NCI-H1694 (cell line): ENCODE data around the gene LIN7C.
A peak's percentile ranks its signal among the peaks of the same experiment; 100 is the strongest.
"Not testable (repeated sequence)": the region's sequence is repeated elsewhere in the genome, so short reads cannot be mapped to it uniquely, and the experiment has no call there.

Experiments
- DNase-seq: peaks from one replicate; lab custom pipeline; 2025; lab: John Stamatoyannopoulos, UW

LIN7C gene

GRCh38 chr11:27506200-27507182, at the start of gene LIN7C:
Gene LIN7C, minus strand, starts transcription at chr11:27506769. Its CDS starts 17 bp downstream, at chr11:27506752.
- peak; percentile 85 for DNase-seq

DNA sequence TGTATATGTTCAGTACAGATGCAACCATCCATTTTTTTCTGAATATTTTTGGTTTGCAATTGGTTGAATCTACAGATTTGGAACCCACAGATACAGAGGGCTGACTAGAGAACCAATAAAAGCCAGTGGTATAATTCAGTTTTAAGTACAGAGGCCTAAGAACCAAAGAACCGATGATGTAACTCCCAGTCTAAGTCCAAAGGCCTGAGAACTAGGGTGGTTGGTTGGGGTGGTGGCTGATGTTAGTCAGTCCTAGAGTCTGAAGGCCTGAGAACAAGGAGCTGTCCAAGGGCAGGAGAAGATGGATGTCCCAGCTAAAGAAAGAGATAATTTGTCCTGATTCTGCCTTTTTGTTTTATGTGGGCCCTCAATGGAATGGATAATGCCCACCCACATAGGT, 48.7 kb upstream of the LIN7C start:
- DNase-seq = no peak

DNA sequence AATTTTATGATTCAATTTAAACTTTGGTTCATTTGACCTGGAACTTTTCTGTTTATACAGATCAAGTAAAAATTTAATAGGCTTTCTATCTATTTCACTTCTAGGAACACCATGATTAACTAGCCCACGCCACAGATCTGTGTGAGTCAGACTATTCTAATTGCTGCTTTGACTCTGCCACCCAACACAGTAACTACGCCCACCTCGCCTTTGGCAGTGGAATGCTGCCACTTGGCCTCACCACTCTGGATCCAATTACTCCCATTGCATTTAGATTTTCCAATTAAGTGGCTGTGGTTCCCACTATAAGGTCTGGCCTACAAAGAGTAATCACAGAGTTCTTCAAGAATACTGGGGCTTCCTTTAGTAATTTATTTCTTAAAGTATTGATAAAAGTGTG, 46.6 kb upstream of the LIN7C start:
- DNase-seq = no peak

- no peak for DNase-seq
These were observed 45.8 kb upstream of the LIN7C start for GRCh38 chr11:27552341-27552740.

GRCh38 chr11:27551127-27551526, 44.6 kb upstream of the LIN7C start:
- no peak for DNase-seq

DNA sequence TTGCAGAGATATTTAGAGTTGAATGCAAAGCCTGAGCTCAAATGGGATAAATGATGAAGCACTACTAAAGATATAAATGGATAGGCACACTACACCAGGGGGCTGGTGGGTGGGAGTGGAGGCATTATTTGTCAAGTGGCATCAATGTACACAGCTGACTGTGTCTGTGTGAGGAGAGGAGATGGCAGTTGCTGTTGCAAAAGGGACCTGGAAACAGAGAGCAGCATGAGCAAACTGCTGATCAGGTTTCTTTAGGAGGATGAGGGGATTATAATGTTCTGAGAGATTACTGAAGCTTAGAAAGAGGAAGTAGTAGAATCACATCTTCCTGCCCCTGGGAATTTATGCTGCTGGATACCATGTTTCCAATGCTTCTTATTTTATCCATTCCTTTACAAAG, 39.4 kb upstream of the LIN7C start:
- no peak for DNase-seq

DNA sequence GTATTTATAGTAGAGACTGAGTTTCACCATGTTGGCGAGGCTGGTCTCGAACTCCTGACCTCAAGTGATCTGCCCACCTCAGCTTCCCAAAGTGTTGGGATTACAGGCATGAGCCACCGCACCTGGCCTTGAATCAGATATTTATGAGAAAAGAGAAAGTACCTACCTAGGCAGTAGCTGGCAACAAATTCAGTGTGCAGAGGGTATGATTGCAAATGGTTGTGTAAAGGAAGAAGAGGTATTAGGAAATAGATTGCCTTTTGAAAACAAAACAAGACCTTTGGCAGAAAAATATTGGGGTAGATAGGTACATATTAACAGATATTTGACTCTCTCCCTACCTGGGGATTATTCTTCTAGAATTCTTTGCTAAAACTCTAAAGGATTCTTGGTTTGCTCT, 38.5 kb upstream of the LIN7C start:
- DNase-seq = no peak

DNA sequence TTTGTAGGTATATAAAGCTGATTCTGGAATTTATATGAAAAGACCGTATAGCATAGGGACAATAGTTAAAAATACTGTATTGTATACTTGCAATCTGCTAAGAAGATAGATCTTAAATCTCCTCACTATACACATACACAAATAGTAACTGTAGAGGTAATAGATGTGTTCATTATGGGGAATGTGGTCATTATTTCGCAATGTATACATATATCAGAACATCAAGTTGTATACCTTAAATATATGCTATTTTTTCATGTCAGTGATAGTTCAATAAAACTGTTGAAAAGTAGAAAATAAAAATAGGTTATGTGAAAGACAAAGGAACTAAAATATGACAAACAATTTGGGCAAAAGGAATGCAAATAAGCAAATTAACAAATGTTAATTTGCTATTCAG, 35.2 kb upstream of the LIN7C start:
- DNase-seq = no peak

GRCh38 chr11:27540051-27540450, 33.5 kb upstream of the LIN7C start:
- DNase-seq = no peak

DNA sequence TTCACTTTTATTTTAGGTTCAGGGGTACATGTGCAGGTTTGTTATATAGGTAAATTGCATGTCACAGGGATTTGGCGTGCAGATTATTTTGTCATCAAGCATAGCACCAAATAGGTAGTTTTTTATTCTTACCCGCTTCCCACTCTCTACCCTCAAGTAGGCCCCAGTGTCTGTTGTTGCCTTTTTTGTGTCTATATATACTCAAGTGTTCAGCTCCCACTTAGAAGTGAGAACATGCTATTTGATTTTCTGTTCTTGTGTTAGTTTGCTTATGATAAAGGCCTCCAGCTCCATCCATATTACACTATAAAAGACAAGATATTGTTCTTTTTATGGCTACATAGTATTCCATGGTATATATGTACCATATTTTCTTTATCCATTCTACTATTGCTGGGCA, 28.5 kb upstream of the LIN7C start:
- no peak for DNase-seq

- no peak for DNase-seq
These were observed 26.2 kb upstream of the LIN7C start for GRCh38 chr11:27532652-27533325.

- no peak for DNase-seq
These were observed 22.1 kb upstream of the LIN7C start for GRCh38 chr11:27528712-27529111.

DNA sequence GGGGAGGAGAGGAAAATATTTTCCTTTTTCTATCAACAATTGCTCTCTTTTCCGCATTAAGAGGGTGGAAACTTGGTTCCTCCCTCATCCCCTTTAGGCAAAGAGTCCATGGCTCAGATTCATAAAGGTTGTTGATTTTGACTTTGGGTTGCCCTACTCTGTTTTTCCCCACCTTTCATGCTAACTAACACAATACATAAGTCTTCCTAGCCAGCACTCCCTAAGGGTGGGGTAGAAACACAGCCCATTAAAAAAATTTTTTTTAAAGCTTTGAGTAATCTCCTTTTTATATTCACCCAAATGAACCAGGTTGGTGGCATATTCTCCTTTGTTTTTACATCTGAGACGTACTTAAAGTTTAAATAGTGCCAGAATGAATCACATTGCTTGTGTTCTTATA, 20.0 kb upstream of the LIN7C start:
- no peak for DNase-seq

- DNase-seq = no peak
These were observed 19.4 kb upstream of the LIN7C start for GRCh38 chr11:27525824-27526516.

GRCh38 chr11:27524155-27524554, 17.6 kb upstream of the LIN7C start:
- no peak for DNase-seq

DNA sequence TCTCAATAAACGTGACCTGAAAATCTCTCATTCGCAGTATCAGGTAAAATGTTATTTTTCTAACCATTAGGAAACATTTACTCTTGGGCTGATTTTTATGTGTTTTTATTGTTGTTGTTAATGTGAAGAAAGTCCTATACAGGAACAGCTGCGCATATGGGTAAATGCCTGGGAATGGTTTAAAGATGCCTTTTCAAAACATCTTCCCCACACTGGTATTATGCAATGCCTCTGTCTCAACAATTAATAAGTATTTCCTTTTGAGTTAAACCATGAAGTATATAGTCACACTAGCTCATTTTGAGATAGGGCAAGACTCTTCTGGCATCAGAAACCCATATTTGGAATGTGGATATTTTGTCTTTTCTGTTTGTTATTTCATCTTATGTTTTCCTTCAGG, 13.7 kb upstream of the LIN7C start:
- no peak for DNase-seq

DNA sequence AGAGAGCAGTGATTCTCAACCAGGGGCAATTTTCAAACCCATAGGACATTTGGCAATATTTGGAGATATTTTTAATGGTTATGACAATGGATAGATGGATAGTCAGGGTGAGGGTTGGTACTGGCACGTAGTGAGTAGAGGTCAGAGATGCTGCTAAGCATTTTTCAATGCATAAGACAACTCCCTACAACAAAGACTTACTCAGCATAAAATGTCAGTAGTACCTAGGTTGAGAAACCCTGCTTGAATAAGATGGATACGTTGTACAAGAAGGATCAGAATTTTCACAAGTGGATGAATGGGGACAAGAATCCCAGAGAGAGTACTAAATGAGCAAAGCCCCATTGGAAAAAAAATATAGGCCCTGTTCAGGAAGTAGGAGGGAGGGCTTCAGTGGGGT, 11.9 kb upstream of the LIN7C start:
- no peak for DNase-seq

DNA sequence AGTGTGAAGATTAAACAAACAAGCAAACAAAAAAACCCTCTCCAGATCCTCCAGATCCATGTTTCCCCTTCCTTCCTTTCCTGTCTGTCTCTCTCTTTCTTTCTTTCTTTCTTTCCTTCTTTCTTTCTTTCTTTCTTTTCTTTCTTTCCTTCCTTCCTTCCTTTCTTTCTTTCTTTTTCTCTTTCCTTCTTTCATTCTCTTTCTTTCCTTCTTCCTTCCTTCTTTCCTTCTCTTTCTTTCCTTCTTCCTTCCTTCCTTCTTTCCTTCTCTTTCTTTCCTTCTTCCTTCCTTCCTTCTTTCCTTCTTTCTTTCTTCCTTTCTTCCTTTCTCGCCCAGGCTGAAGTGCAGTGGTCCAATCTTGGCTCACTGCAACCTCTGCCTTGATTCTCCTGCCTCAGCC, 10.9 kb upstream of the LIN7C start:
- DNase-seq = not testable (repeated sequence)

DNA sequence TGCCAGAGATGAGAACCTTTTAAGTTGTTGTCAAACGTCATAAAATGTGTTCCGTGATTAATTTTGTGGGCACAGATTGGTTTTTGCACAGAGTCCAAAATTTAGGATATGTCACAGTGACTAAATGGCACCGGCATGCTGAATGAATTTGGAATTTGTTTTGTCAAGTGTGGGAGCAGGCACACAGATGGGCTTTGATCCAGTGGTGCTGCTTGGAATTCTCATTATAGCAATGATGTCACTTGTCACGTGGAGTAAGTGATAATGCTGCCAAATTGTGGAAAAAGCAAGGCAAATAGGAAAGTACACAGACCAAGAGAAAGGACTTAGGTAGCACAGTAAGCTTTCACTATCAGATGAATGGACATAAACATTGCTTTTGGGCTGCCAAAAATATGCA, 8.0 kb upstream of the LIN7C start:
- DNase-seq = no peak

DNA sequence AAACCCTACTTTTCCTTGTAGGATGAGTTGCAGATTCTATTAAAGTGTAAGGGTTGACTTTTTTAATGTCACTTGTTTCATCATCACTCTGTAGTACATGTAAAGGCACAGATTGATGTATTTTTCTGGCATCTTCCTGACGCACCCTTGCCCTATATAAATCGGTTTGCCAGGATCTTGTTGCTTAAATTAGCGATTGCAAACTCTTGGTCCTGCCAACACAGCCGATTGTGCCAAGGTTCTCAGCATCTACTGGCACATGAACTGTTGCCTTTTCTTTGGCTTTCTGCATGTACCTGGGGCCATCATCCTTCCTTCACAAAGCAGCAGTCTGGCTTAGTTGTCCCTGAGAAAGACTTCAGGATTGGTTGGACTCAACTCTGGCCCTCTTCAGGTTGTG, 7.5 kb upstream of the LIN7C start:
- DNase-seq = no peak

DNA sequence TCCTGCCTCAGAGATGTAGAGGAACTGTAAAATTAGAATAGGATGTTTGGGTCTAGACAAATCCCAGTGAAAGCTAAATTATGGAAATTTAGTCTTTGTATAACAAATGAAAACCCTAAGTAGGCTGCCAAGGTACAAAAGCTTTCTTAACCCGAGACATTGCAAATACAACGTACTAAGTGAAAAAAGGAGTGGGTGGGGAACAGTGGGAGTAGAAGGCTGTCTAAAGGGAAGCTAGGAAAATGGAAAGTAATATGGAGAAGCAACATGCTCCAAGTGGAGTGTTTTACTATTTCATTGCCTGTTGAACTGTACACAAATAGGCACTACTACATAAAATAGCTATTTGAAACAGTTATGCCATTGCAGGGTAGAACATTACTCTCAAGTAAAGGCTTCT, 6.8 kb upstream of the LIN7C start:
- no peak for DNase-seq

DNA sequence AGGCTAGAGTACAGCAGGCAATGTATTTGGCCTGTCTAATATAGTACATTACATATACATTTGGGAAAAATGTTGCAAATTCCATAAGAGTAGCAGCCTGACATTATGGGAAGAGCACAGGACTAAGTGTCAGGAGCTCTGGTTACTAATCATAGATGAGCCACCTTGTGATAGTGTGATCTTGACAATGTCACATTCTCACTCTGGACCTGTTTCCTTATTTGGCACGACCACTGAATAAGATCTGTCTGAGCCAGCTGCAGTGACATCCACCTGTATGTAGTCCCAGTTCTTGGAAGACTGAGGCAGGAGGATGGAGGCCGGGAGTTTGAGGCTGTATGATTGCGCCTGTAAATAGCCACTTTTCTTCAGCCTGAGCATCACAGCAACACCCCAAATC, 5.7 kb upstream of the LIN7C start:
- no peak for DNase-seq

DNA sequence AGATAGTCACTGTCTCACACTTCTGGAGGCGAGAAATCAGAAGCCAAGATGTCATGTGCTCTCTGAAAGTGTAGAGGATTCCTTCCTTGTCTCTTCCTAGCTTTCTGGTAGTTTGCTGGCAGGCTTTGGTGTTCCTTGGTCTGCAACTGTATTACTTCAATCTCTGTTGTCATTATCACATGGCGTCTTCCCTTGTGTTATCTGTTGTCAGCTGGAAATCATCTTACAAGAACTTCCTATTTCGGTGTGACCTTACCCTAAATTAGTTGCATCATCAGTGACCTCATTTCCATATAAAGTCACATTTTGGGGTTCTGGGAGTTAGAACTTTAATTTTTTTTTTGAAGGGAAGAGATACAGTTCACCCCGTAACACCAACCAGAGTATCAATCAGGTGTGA, 3.3 kb upstream of the LIN7C start:
- DNase-seq = no peak
